IMR-90 (cell line): ENCODE measurements around the gene AKNA. TPM values are rescaled to one million over a fixed set of nuclear protein-coding genes. Genes with fewer than 3 reads are reported as not detected.

Experiments
- ATAC-seq: fragments of 200-7000 bp; cut with Tn5 transposase; 2 replicates; pipeline ENCODE4 v1.9.1; 2020; ENCODE audit warnings: low read depth, mild to moderate bottlenecking, moderate library complexity
- BruUV-seq: library from RNA; stranded (reverse); fragments of 400-500 nt; replicated peaks from 2 replicates; lab custom pipeline; 2021; lab: Mats Ljungman, UMichigan
- CTCF ChIA-PET: fragments of 300-600 bp; formaldehyde crosslinking; extraction: SDS; loops from one replicate; lab custom pipeline; 2021; ENCODE audit warnings: antibody characterized with exemption; lab: Yijun Ruan, JAX
- POLR2A ChIA-PET: fragments of 300-600 bp; sonication (Branson Sonifier 250); formaldehyde crosslinking; loops from one replicate; lab custom pipeline; 2022; ENCODE audit warnings: antibody characterized with exemption; ENCODE audit not compliant: unreplicated experiment; lab: Charles Lee
- DNase-seq: peaks from one replicate; pipeline ENCODE4 v3.0.0; 2013
- H2AFZ ChIP-seq: replicated peaks from 2 replicates; pipeline ENCODE3; 2013; ENCODE audit warnings: low read length, mild to moderate bottlenecking; ENCODE audit not compliant: poor library complexity
- H2AK5ac ChIP-seq: 2 replicates; pipeline ENCODE4 v1.6.1; 2013; ENCODE audit warnings: low read depth, low read length, inconsistent platforms
- H2AK9ac ChIP-seq: replicated peaks from 2 replicates; pipeline ENCODE3; 2013; ENCODE audit warnings: mild to moderate bottlenecking, low read depth, low read length, moderate library complexity; ENCODE audit not compliant: poor library complexity
- H2BK120ac ChIP-seq: 2 replicates; pipeline ENCODE4 v1.6.1; 2013; ENCODE audit warnings: low read depth, low read length, inconsistent platforms
- H2BK15ac ChIP-seq: 3 replicates; pipeline ENCODE4 v1.6.1; 2013; ENCODE audit warnings: low read depth, low read length, inconsistent platforms
- H2BK20ac ChIP-seq: 2 replicates; pipeline ENCODE4 v1.6.1; 2013; ENCODE audit warnings: low read depth, mild to moderate bottlenecking, inconsistent platforms, low read length, moderate library complexity
- H2BK5ac ChIP-seq: 2 replicates; pipeline ENCODE4 v1.6.1; 2013; ENCODE audit warnings: mild to moderate bottlenecking, low read depth, low read length, inconsistent platforms; ENCODE audit not compliant: poor library complexity, severe bottlenecking
- H3K14ac ChIP-seq: replicated peaks from 2 replicates; pipeline ENCODE4 v1.6.1; 2013; ENCODE audit warnings: low read depth, low read length, inconsistent platforms
- H3K18ac ChIP-seq: 2 replicates; pipeline ENCODE4 v1.6.1; 2013; ENCODE audit warnings: low read depth, low read length, control low read depth
- H3K23ac ChIP-seq: 2 replicates; pipeline ENCODE4 v1.6.1; 2013; ENCODE audit warnings: low read depth, low read length, inconsistent platforms
- H3K27ac ChIP-seq: 2 replicates; pipeline ENCODE4 v1.5.1; 2013; ENCODE audit warnings: mild to moderate bottlenecking, control low read depth, low read length; ENCODE audit not compliant: insufficient read depth
- H3K27me3 ChIP-seq: 2 replicates; pipeline ENCODE4 v1.6.1; 2013; ENCODE audit warnings: low read length; ENCODE audit not compliant: control insufficient read depth, insufficient read depth
- H3K36me3 ChIP-seq: 2 replicates; pipeline ENCODE4 v1.6.1; 2013; ENCODE audit warnings: low read length, mixed read lengths; ENCODE audit not compliant: control insufficient read depth, insufficient read depth
- H3K4ac ChIP-seq: 2 replicates; pipeline ENCODE4 v1.6.1; 2013; ENCODE audit warnings: low read depth, low read length, inconsistent platforms
- H3K4me1 ChIP-seq: 2 replicates; pipeline ENCODE4 v1.6.1; 2013; ENCODE audit warnings: low read length, mixed read lengths; ENCODE audit not compliant: control insufficient read depth, insufficient read depth
- H3K4me2 ChIP-seq: 2 replicates; pipeline ENCODE4 v1.6.1; 2013; ENCODE audit warnings: low read depth, mild to moderate bottlenecking, control low read depth, low read length, moderate library complexity
- H3K4me3 ChIP-seq: 2 replicates; pipeline ENCODE4 v1.5.1; 2013; ENCODE audit warnings: low read depth, mild to moderate bottlenecking, control low read depth, low read length, moderate library complexity; ENCODE audit not compliant: insufficient read depth
- H3K56ac ChIP-seq: 2 replicates; pipeline ENCODE4 v1.6.1; 2013; ENCODE audit warnings: low read length, inconsistent platforms; ENCODE audit not compliant: insufficient read depth; ENCODE audit errors: extremely low read depth
- H3K79me1 ChIP-seq, 2 experiments: 2 replicates each; pipeline ENCODE4 v1.6.1; 2013; ENCODE audit warnings: low read length in 2 of 2, inconsistent platforms in 1 of 2, low read depth in 1 of 2
- H3K9ac ChIP-seq: 2 replicates; pipeline ENCODE4 v1.6.1; 2013; ENCODE audit warnings: low read depth, low read length, control low read depth
- H3K9me1 ChIP-seq: 2 replicates; pipeline ENCODE4 v1.6.1; 2013; ENCODE audit warnings: low read length, inconsistent platforms; ENCODE audit not compliant: insufficient read depth
- H3K9me3 ChIP-seq: 2 replicates; pipeline ENCODE4 v1.6.1; 2013; ENCODE audit warnings: low read length; ENCODE audit not compliant: control insufficient read depth, insufficient read depth
- H4K20me1 ChIP-seq: 2 replicates; pipeline ENCODE4 v1.6.1; 2013; ENCODE audit warnings: low read length, inconsistent platforms; ENCODE audit not compliant: insufficient read depth
- H4K5ac ChIP-seq: 2 replicates; pipeline ENCODE4 v1.6.1; 2013; ENCODE audit warnings: mild to moderate bottlenecking, low read depth, low read length, control low read depth
- H4K8ac ChIP-seq, 2 experiments: 2 replicates each; pipeline ENCODE4 v1.6.1; 2013; ENCODE audit warnings: low read depth in 2 of 2, low read length in 2 of 2, control low read depth in 1 of 2, inconsistent platforms in 1 of 2
- H4K91ac ChIP-seq: 2 replicates; pipeline ENCODE4 v1.6.1; 2013; ENCODE audit warnings: low read depth, low read length, inconsistent platforms; ENCODE audit not compliant: insufficient read depth
- BHLHE40 ChIP-seq: fragments of 150-350 bp; IDR thresholded peaks from 2 replicates; pipeline ENCODE4 v1.6.1; 2016; ENCODE audit warnings: mild to moderate bottlenecking, low read depth, low read length
- CEBPB ChIP-seq: IDR thresholded peaks from 2 replicates; pipeline ENCODE4 v1.6.1; 2012; ENCODE audit warnings: low read depth, low read length, improper control_type of control experiment
- CHD1 ChIP-seq: IDR thresholded peaks from 2 replicates; pipeline ENCODE4 v1.6.1; 2012; ENCODE audit warnings: low read depth, low read length, improper control_type of control experiment
- CTCF ChIP-seq: conservative IDR thresholded peaks from 2 replicates; pipeline ENCODE4 v1.5.1; 2012; ENCODE audit warnings: mild to moderate bottlenecking, low read depth, low read length, improper control_type of control experiment
- ELK1 ChIP-seq: fragments of 150-350 bp; IDR thresholded peaks from 2 replicates; pipeline ENCODE4 v1.6.1; 2016; ENCODE audit warnings: low read depth, mild to moderate bottlenecking, low read length, moderate library complexity, borderline replicate concordance
- FOS ChIP-seq: fragments of 150-350 bp; IDR thresholded peaks from 2 replicates; pipeline ENCODE4 v1.6.1; 2016; ENCODE audit warnings: low read depth, low read length
- MAFK ChIP-seq: IDR thresholded peaks from 2 replicates; pipeline ENCODE4 v1.6.1; 2012; ENCODE audit warnings: low read depth, low read length, improper control_type of control experiment
- MAZ ChIP-seq: IDR thresholded peaks from 2 replicates; pipeline ENCODE4 v1.6.1; 2012; ENCODE audit warnings: low read depth, mild to moderate bottlenecking, low read length, improper control_type of control experiment, moderate library complexity, borderline replicate concordance
- MXI1 ChIP-seq: IDR thresholded peaks from 2 replicates; pipeline ENCODE4 v1.6.1; 2012; ENCODE audit warnings: low read depth, mild to moderate bottlenecking, low read length, moderate library complexity, borderline replicate concordance
- NFE2L2 ChIP-seq: fragments of 150-350 bp; IDR thresholded peaks from 2 replicates; pipeline ENCODE4 v1.6.1; 2016; ENCODE audit warnings: low read depth, mild to moderate bottlenecking, low read length
- POLR2A ChIP-seq: IDR thresholded peaks from 2 replicates; pipeline ENCODE4 v1.6.1; 2012; ENCODE audit warnings: mild to moderate bottlenecking, low read depth, low read length
- RAD21 ChIP-seq: IDR thresholded peaks from 2 replicates; pipeline ENCODE4 v1.6.1; 2012; ENCODE audit warnings: low read length, improper control_type of control experiment
- RCOR1 ChIP-seq: IDR thresholded peaks from 2 replicates; pipeline ENCODE4 v1.6.1; 2012; ENCODE audit warnings: mild to moderate bottlenecking, low read length, improper control_type of control experiment; ENCODE audit not compliant: insufficient replicate concordance
- RFX5 ChIP-seq: IDR thresholded peaks from 2 replicates; pipeline ENCODE4 v1.8.0; 2012; ENCODE audit warnings: low read depth, mild to moderate bottlenecking, low read length, moderate library complexity
- SMC3 ChIP-seq: fragments of 150-350 bp; IDR thresholded peaks from 2 replicates; pipeline ENCODE4 v1.6.1; 2016; ENCODE audit warnings: low read depth, mild to moderate bottlenecking, antibody characterized with exemption, low read length, moderate library complexity
- USF2 ChIP-seq: fragments of 150-350 bp; IDR thresholded peaks from 2 replicates; pipeline ENCODE4 v1.6.1; 2017; ENCODE audit warnings: mild to moderate bottlenecking, antibody characterized with exemption, low read length, low read depth
- WGBS, 2 experiments: methylation state at CpG; one replicate each; pipeline versions ENCODE4 v1.1.5 to v1.1.7; 2013; ENCODE audit warnings: missing lambda C conversion rate in 2 of 2; ENCODE audit not compliant: insufficient read length in 1 of 2; ENCODE audit errors: extremely low coverage in 2 of 2; 5-methylcytosine and 5-hydroxymethylcytosine counted together
- dilution Hi-C: fragments of 300-500 bp; cut with HindIII; formaldehyde crosslinking; loops from one replicate; pipeline ENCODE4 v1.14.3; 2018; ENCODE audit warnings: low sequenced_read_pairs; ENCODE audit not compliant: unreplicated experiment
- in situ Hi-C: fragments of 300-500 bp; cut with MboI; formaldehyde crosslinking; loops from 3 replicates; pipeline ENCODE4 v1.14.3; 2019; ENCODE audit warnings: low sequenced_read_pairs, inconsistent platforms, mixed read lengths
- intact Hi-C: fragments of 100-400 bp; cut with micrococcal nuclease; formaldehyde crosslinking; loops from 2 replicates; pipeline ENCODE4 v1.10.0; 2022
- polyA plus RNA-seq, 3 experiments: library from polyadenylated mRNA; depleted of rRNA; stranded (reverse); fragments of >200 nt; gene quantifications; 2 replicates each; pipeline ENCODE4 v1.2.3, GENCODE V29; 2012; ENCODE audit warnings: low replicate concordance in 1 of 3
- total RNA-seq: library from RNA; depleted of rRNA; stranded (reverse); fragments of >200 nt; gene quantifications from 2 replicates; pipeline ENCODE4 v1.2.3, GENCODE V29; 2012

AKNA gene
- total and polyA plus RNA-seq, 2 of the 4 experiments (the other 2 are of a cell fraction) = 2.7 to 7.3 TPM

- Histone ChIP-seq H2BK20ac (no peak overlapping the region), H3K14ac (no peak overlapping the region), H3K27ac (no peak overlapping the region), H2BK15ac (no peak overlapping the region), H2BK120ac (no peak overlapping the region), H3K9me3 (no peaks in the 10 kb centered on the region), H4K8ac (no peak overlapping the region), H4K5ac (no peak overlapping the region), H2AK5ac (no peak overlapping the region), H3K4ac (no peak overlapping the region), H4K91ac (no peak overlapping the region), H2BK5ac (no peak overlapping the region), H2AFZ (no peak overlapping the region), H3K4me2 (no peak overlapping the region), H3K23ac (no peak overlapping the region), H3K27me3 (peaks cover 10% of the 10 kb centered on the region; the same call in 1 of the 2 replicates), H3K79me1 (no peaks in the 10 kb centered on the region), H3K4me1 (peaks cover 8% of the 10 kb centered on the region; the same call in 1 of the 2 replicates), H4K20me1 (0 out of 2 replicates have a peak, but pooled peaks cover 4% of the 10 kb centered on the region), H3K9me1 (peaks cover 3% of the 10 kb centered on the region; the same call in 1 of the 2 replicates), H3K18ac (no peak overlapping the region), H2AK9ac (no peak overlapping the region), H3K9ac (no peak overlapping the region), H3K56ac (no peak overlapping the region), H3K36me3 (no peaks in the 10 kb centered on the region), H3K4me3 (no peak overlapping the region)
- ATAC-seq = no peak
- dilution Hi-C loops = no loop called here
- no TSS peak for BruUV-seq
- in situ Hi-C loops = loop anchor here (10.0 kb wide), 1 partner anchor 604 kb away; no protein-coding TSS in a partner anchor
- TF ChIP-seq RFX5 (no peak), MAFK (no peak), RCOR1 (no peak), USF2 (no peak), POLR2A (no peak), BHLHE40 (no peak), CEBPB (no peak), SMC3 (no peak), RAD21 (no peak), FOS (no peak), NFE2L2 (no peak), CHD1 (no peak), ELK1 (no peak), MXI1 (no peak), CTCF (no peak), MAZ (no peak)
- 100% methylated on average over 4 of the region's 8 CpGs; no CpG with 5 or more reads in 1 of the 2 experiments for WGBS, 2 experiments
- intact Hi-C loops = no loop called here
- CTCF ChIA-PET = no interaction called here
- POLR2A ChIA-PET = no interaction called here
- DNase-seq = no peak
Observed at GRCh38 chr9:114410910-114411309, 23.1 kb upstream of the AKNA start.
